Motor neuron (in vitro differentiated cells): ENCODE results near the gene BARHL2. TPM values are rescaled to one million over a fixed set of nuclear protein-coding genes. Genes with fewer than 3 reads are reported as not detected.

Experiments used
- ATAC-seq, 8 experiments: fragments of 200-7000 bp; cut with Tn5 transposase; replicated peaks in 6 of 8; 2 replicates each; pipeline ENCODE4 v1.8.0; 2021; ENCODE audit warnings: mild to moderate bottlenecking in 8 of 8, moderate library complexity in 8 of 8
- H3K27ac ChIP-seq, 2 donors: fragments of 250-450 bp; sonication (Bioruptor Pico); 2 replicates each; pipeline ENCODE4 v1.9.0; 2021; ENCODE audit warnings: antibody characterized with exemption in 2 of 2, mild to moderate bottlenecking in 2 of 2, moderate library complexity in 1 of 2
- H3K4me1 ChIP-seq, 2 donors: fragments of 250-450 bp; sonication (Bioruptor Pico); replicated peaks in 1 of 2; 2 replicates each; pipeline ENCODE4 v1.6.1; 2021; ENCODE audit warnings: antibody characterized with exemption in 2 of 2, mild to moderate bottlenecking in 2 of 2, moderate library complexity in 1 of 2
- H3K4me3 ChIP-seq, 5 donors: fragments of 250-450 bp; sonication (Bioruptor Pico); 2 replicates each; pipeline ENCODE4 v1.9.0; 2021; ENCODE audit warnings: antibody characterized with exemption in 5 of 5, mild to moderate bottlenecking in 5 of 5, moderate library complexity in 4 of 5
- WGBS, 10 experiments: fragments of 450-650 bp; shearing (Covaris generic); methylation state at CpG; one replicate each; pipeline ENCODE4 v1.0.0; 2022; 5-methylcytosine and 5-hydroxymethylcytosine counted together
- in situ Hi-C, 9 experiments: fragments of 400-800 bp; cut with MboI; loops; one replicate each; pipeline ENCODE4 v1.15.0; 2021; ENCODE audit warnings: low sequenced_read_pairs in 9 of 9, low pct_unique_long_range_greater_than_20kb in 2 of 9; ENCODE audit not compliant: unreplicated experiment in 9 of 9
- total RNA-seq, 8 experiments: library from RNA; unstranded; fragments of 300-600 nt; gene quantifications; 2 replicates each; pipeline versions ENCODE4 v1.2.3 to v1.2.4, GENCODE V29; 2022

Gene BARHL2
- 1 to 10 TPM in 1 of 8 experiments, under 1 TPM in 4, not detected in 3; 0.05 to 1.2 (median 0.14) TPM for total RNA-seq

GRCh38 chr1:90716552-90717355 is at the start of gene BARHL2:
Gene BARHL2, minus strand, starts transcription at chr1:90717302. Its CDS starts 107 bp downstream, at chr1:90717195.
- WGBS, 10 experiments = 0 to 21% (median 3%) methylated on average over 7 to 37 of the region's 58 CpGs; no CpG with 5 or more reads in 1 of the 10 experiments
- in situ Hi-C loops = loop anchor here in 3 of 9 experiments (25.0 kb wide), 3 partner anchors 446 to 604 kb away; no protein-coding TSS in a partner anchor
- H3K4me1 ChIP-seq = peaks cover 4 to 16% of the 10 kb centered on the region in 2 donors
- H3K27ac ChIP-seq = no peak within 1 kb of the TSS
- no peak for ATAC-seq
- H3K4me3 ChIP-seq = peak within 1 kb of the TSS; percentile 30 to 49 (median 41)

GRCh38 chr1:90763930-90764329 is 46.8 kb upstream of the BARHL2 start:
- H3K27ac ChIP-seq = no peak overlapping the region
- 0 to 95% (median 71%) methylated on average over 1 to 6 of the region's 6 CpGs for whole genome bisulfite sequencing, 10 experiments
- H3K4me3 ChIP-seq = no peak overlapping the region
- ATAC-seq = no peak
- H3K4me1 ChIP-seq = peaks cover 4 to 6% of the 10 kb centered on the region in 2 donors
- in situ Hi-C loops = no loop called here

GRCh38 chr1:90763506-90763905 is 46.4 kb upstream of the BARHL2 start:
- H3K4me3 ChIP-seq = no peak overlapping the region
- no peak overlapping the region for H3K27ac ChIP-seq
- ATAC-seq = peak in 2 of 8 experiments; percentile 32 to 44
- 0 to 94% (median 74%) methylated on average over 2 to 3 of the region's 3 CpGs; no CpG with 5 or more reads in 1 of the 10 experiments for WGBS, 10 experiments
- in situ Hi-C loops = no loop called here
- H3K4me1 ChIP-seq = peaks cover 4 to 6% of the 10 kb centered on the region in 2 donors

- peaks cover 4 to 6% of the 10 kb centered on the region in 2 donors for H3K4me1 ChIP-seq
- no peak overlapping the region for H3K27ac ChIP-seq
- in situ Hi-C loops = no loop called here
- H3K4me3 ChIP-seq = no peak overlapping the region
- ATAC-seq = peak in 6 of 8 experiments; percentile 24 to 62 (median 58)
- 4 to 64% (median 41%) methylated on average over 1 to 9 of the region's 12 CpGs; no CpG with 5 or more reads in 2 of the 10 experiments for WGBS, 10 experiments
These were observed 44.9 kb upstream of the BARHL2 start for GRCh38 chr1:90761781-90762589.

- WGBS, 10 experiments = 24 to 92% (median 82%) methylated on average over 2 to 7 of the region's 7 CpGs; no CpG with 5 or more reads in 4 of the 10 experiments
- H3K27ac ChIP-seq = no peak overlapping the region
- H3K4me1 ChIP-seq = peaks cover 4 to 6% of the 10 kb centered on the region in 2 donors
- in situ Hi-C loops = no loop called here
- ATAC-seq = no peak
- H3K4me3 ChIP-seq = no peak overlapping the region
These were observed 44.1 kb upstream of the BARHL2 start for GRCh38 chr1:90761156-90761555.

- in situ Hi-C loops = no loop called here
- ATAC-seq = no peak
- H3K4me1 ChIP-seq = no peaks in the 10 kb centered on the region
- no peak overlapping the region for H3K4me3 ChIP-seq
- H3K27ac ChIP-seq = no peak overlapping the region
- WGBS, 10 experiments = 0 to 100% (median 83%) methylated on average over 1 of the region's 1 CpG; no CpG with 5 or more reads in 1 of the 10 experiments
These were observed 36.5 kb upstream of the BARHL2 start for GRCh38 chr1:90753556-90753955.

- Histone ChIP-seq H3K4me1 (no peaks in the 10 kb centered on the region), H3K4me3 (no peak overlapping the region), H3K27ac (no peak overlapping the region)
- no peak for ATAC-seq
- in situ Hi-C loops = no loop called here
These were observed 31.6 kb upstream of the BARHL2 start for GRCh38 chr1:90748668-90749067.

GRCh38 chr1:90746857-90747256 is 29.8 kb upstream of the BARHL2 start:
- Histone ChIP-seq H3K4me1 (no peaks in the 10 kb centered on the region), H3K4me3 (no peak overlapping the region), H3K27ac (no peak overlapping the region)
- WGBS, 10 experiments = 0 to 100% (median 90%) methylated on average over 1 of the region's 1 CpG; no CpG with 5 or more reads in 3 of the 10 experiments
- ATAC-seq = no peak
- in situ Hi-C loops = no loop called here

GRCh38 chr1:90745972-90746371 is 28.9 kb upstream of the BARHL2 start:
- ATAC-seq = no peak
- WGBS, 10 experiments = 41 to 100% (median 88%) methylated on average over 2 of the region's 2 CpGs; no CpG with 5 or more reads in 2 of the 10 experiments

GRCh38 chr1:90732136-90732535 is 15.0 kb upstream of the BARHL2 start:
- WGBS, 10 experiments = 13 to 60% (median 27%) methylated on average over 1 to 3 of the region's 3 CpGs
- no peak for ATAC-seq
- no peak overlapping the region for H3K27ac ChIP-seq
- peaks cover 0 to 9% of the 10 kb centered on the region in 2 donors for H3K4me1 ChIP-seq
- in situ Hi-C loops = no loop called here
- no peak overlapping the region for H3K4me3 ChIP-seq

More at GRCh38 chr1:90745972-90746371, 28.9 kb upstream of the BARHL2 start:
- Histone ChIP-seq H3K27ac (no peak overlapping the region), H3K4me1 (no peaks in the 10 kb centered on the region), H3K4me3 (no peak overlapping the region)
- in situ Hi-C loops = no loop called here

GRCh38 chr1:90731382-90732050 is 14.4 kb upstream of the BARHL2 start:
- ATAC-seq = no peak
- WGBS, 10 experiments = 13 to 85% (median 39%) methylated on average over 1 to 6 of the region's 6 CpGs
- Histone ChIP-seq H3K27ac (no peak overlapping the region), H3K4me1 (peaks cover 0 to 9% of the 10 kb centered on the region in 2 donors), H3K4me3 (no peak overlapping the region)
- in situ Hi-C loops = no loop called here

GRCh38 chr1:90730243-90731022 is 13.3 kb upstream of the BARHL2 start:
- Histone ChIP-seq H3K27ac (no peak overlapping the region), H3K4me3 (peak overlapping the region; percentile 3 to 29 (median 16)), H3K4me1 (peaks cover 6 to 15% of the 10 kb centered on the region in 2 donors)
- peak in 7 of 8 experiments; percentile 34 to 59 (median 46) for ATAC-seq
- WGBS, 10 experiments = 0 to 10% (median 4%) methylated on average over 2 to 48 of the region's 51 CpGs
- in situ Hi-C loops = no loop called here
